Measurements from ENCODE around the gene WDR1. TPM values are rescaled to one million over a fixed set of nuclear protein-coding genes. Genes with fewer than 3 reads are reported as not detected.

The WDR1 gene
- total RNA-seq, 1 experiment from 2014 or later = 199 TPM

DNA sequence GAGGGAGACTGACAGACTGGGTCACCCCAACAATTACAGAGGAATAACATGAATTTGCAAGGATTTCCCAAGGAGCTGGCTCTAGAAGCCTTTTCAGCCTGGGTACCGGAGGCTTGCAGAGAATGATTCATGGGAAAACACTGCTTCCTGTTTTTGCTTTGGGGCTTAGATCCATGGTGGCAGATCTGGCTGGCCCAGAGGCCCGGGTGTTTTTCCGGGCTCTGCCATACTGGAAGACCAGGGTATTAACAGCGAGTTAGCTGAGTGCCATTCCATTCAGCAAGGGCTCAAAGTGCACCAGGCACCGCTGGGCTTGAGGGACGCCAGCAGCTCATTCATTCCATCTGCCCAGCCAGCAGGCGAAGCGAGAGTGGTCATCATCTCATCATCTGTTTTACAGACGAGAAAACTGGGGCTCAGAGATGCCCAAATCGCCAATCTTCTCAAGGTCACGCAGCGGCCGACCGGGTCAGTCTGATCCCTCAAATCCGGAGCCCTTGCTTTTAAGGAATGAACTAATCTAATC, 1.3 kb downstream of the WDR1 start:
- Mint-ChIP-seq H3K9me3 (ENCODE audit: low read depth, unreplicated experiment) (no peaks in the 10 kb centered on the region), H3K36me3 (ENCODE audit: insufficient read depth, unreplicated experiment) (peaks cover 66% of the 10 kb centered on the region), H3K27ac (ENCODE audit: unreplicated experiment) (peak overlapping the region; percentile 85), H3K4me1 (ENCODE audit: low read depth, unreplicated experiment) (peaks cover 20% of the 10 kb centered on the region), H3K27me3 (ENCODE audit: unreplicated experiment) (no peaks in the 10 kb centered on the region), H3K4me3 (ENCODE audit: low read depth, unreplicated experiment) (peak overlapping the region; percentile 82)
- CTCF ChIA-PET = no interaction called here
- TSS peak; percentile 31 for BruUV-seq (replicated peaks)
- TF ChIP-seq, protein P1, sequence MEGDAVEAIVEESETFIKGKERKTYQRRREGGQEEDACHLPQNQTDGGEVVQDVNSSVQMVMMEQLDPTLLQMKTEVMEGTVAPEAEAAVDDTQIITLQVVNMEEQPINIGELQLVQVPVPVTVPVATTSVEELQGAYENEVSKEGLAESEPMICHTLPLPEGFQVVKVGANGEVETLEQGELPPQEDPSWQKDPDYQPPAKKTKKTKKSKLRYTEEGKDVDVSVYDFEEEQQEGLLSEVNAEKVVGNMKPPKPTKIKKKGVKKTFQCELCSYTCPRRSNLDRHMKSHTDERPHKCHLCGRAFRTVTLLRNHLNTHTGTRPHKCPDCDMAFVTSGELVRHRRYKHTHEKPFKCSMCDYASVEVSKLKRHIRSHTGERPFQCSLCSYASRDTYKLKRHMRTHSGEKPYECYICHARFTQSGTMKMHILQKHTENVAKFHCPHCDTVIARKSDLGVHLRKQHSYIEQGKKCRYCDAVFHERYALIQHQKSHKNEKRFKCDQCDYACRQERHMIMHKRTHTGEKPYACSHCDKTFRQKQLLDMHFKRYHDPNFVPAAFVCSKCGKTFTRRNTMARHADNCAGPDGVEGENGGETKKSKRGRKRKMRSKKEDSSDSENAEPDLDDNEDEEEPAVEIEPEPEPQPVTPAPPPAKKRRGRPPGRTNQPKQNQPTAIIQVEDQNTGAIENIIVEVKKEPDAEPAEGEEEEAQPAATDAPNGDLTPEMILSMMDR (IDR thresholded peaks at IDR 0.05; ENCODE audit: unreplicated experiment) = no peak
- intact Hi-C loops (cut with micrococcal nuclease; ENCODE audit: unreplicated experiment) = no loop called here
- no peak for DNase-seq

DNA sequence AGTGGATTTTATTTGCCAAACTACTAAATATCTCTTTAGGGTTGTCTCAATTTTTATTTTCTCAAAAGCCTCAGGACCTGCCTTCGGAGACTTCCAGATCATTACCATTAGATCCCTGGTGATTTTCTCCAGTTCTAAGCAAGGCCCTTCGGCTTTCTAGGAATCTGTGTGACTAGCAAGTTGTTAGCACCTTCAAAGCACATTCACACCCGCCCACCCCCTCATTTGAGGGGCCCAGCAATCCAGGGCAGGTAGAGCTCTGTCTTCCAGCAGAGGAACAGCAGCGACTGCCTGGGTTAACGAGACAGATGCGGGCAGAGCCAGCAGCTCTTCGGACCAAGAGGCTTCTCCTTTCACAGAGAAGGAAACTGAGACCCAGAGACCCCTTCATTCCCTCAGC, 2.0 kb downstream of the WDR1 start:
- peak overlapping the region; percentile 82 for H3K4me3 Mint-ChIP-seq (ENCODE audit: low read depth, unreplicated experiment)
- no peak for DNase-seq
- BruUV-seq (replicated peaks) = no TSS peak
- peaks cover 21% of the 10 kb centered on the region for H3K4me1 Mint-ChIP-seq (ENCODE audit: low read depth, unreplicated experiment)
- CTCF ChIA-PET = no interaction called here
- TF ChIP-seq, protein P1 (IDR thresholded peaks at IDR 0.05; ENCODE audit: unreplicated experiment) = no peak
- H3K27ac Mint-ChIP-seq (ENCODE audit: unreplicated experiment) = no peak overlapping the region
- intact Hi-C loops (cut with micrococcal nuclease; ENCODE audit: unreplicated experiment) = no loop called here
- peaks cover 66% of the 10 kb centered on the region for H3K36me3 Mint-ChIP-seq (ENCODE audit: insufficient read depth, unreplicated experiment)
- H3K27me3 Mint-ChIP-seq (ENCODE audit: unreplicated experiment) = no peaks in the 10 kb centered on the region
- H3K9me3 Mint-ChIP-seq (ENCODE audit: low read depth, unreplicated experiment) = no peaks in the 10 kb centered on the region

DNA sequence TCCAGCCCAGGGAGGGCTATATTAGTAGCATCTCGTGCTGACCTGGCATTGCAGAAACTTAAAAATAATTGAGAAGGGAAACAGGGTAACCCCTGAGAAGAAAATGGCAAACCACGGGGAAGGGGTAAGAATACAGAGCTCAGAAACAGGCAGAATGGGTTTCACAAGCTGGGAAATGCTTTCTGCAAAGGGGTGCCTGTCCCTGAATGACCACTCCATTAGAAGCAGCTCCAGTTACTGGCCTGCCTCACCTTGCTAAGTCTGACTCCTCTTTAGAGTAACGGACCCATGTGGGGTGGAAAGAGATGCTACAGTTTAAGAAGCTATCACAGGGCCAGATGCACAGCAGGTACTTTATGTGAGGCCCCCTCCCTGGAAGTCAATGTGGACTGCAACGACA, 2.5 kb downstream of the WDR1 start:
- H3K36me3 Mint-ChIP-seq (ENCODE audit: insufficient read depth, unreplicated experiment) = peaks cover 66% of the 10 kb centered on the region
- peak overlapping the region; percentile 25 for H3K27ac Mint-ChIP-seq (ENCODE audit: unreplicated experiment)
- H3K4me1 Mint-ChIP-seq (ENCODE audit: low read depth, unreplicated experiment) = peaks cover 25% of the 10 kb centered on the region
- H3K9me3 Mint-ChIP-seq (ENCODE audit: low read depth, unreplicated experiment) = no peaks in the 10 kb centered on the region
- intact Hi-C loops (cut with micrococcal nuclease; ENCODE audit: unreplicated experiment) = no loop called here
- CTCF ChIA-PET = no interaction called here
- BruUV-seq (replicated peaks) = no TSS peak
- no peak for DNase-seq
- TF ChIP-seq, protein P1 (IDR thresholded peaks at IDR 0.05; ENCODE audit: unreplicated experiment) = no peak
- H3K27me3 Mint-ChIP-seq (ENCODE audit: unreplicated experiment) = no peaks in the 10 kb centered on the region
- peak overlapping the region; percentile 19 for H3K4me3 Mint-ChIP-seq (ENCODE audit: low read depth, unreplicated experiment)

DNA sequence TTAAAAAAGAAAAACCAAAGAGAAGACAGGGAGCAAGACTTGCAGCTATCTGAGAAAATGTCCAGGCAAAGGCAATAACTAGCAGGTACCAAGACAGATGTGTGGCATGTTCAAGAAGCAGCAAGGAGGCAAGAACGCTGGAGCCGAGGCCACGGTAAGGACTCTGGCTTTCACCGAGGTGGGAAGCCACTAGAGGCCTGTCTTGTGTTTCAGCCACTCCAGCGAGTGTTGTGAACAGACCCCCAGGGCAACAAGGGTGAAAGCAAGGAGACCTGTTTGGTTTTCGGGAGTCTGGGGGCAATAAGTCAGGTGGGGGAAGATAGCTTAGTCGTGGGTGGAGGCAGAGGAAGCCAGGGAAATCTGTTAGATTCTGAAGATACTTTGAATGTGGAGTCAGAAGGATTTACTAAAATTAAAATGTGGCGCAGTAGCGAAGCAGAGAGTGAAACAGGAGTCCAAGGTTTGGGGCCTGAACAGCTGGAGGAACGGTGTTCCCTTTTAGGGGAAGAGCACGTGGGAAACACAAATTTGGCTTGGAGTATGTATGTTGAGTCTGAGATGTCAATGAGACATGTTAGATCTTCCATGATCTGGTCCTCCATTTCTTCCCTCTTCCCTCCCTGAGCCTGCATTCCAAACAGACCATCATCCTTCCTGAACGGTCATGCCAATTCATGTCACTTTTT, 3.1 kb downstream of the WDR1 start:
- H3K4me3 Mint-ChIP-seq (ENCODE audit: low read depth, unreplicated experiment) = peak overlapping the region; percentile 19

More for the DNA sequence above, 3.1 kb downstream of the WDR1 start:
- Mint-ChIP-seq H3K9me3 (ENCODE audit: low read depth, unreplicated experiment) (no peaks in the 10 kb centered on the region), H3K27ac (ENCODE audit: unreplicated experiment) (peak overlapping the region; percentile 25), H3K27me3 (ENCODE audit: unreplicated experiment) (no peaks in the 10 kb centered on the region), H3K36me3 (ENCODE audit: insufficient read depth, unreplicated experiment) (peaks cover 66% of the 10 kb centered on the region), H3K4me1 (ENCODE audit: low read depth, unreplicated experiment) (peaks cover 32% of the 10 kb centered on the region)
- CTCF ChIA-PET = no interaction called here
- intact Hi-C loops (cut with micrococcal nuclease; ENCODE audit: unreplicated experiment) = no loop called here
- no TSS peak for BruUV-seq (replicated peaks)
- TF ChIP-seq, protein P1 (IDR thresholded peaks at IDR 0.05; ENCODE audit: unreplicated experiment) = no peak
- no peak for DNase-seq

Measured in Calu3 (cell line).